GM19452 (cell line): Measurements from ENCODE around the gene ANKRD55.
"Not testable (repeated sequence)": the region's sequence is repeated elsewhere in the genome, so short reads cannot be mapped to it uniquely, and the experiment has no call there.

ENCODE experiments used
- ATAC-seq: cut with Tn5 transposase; IDR thresholded peaks from one replicate; pipeline ENCODE4 v1.9.1; 2021; ENCODE audit not compliant: unreplicated experiment

ANKRD55 gene

DNA sequence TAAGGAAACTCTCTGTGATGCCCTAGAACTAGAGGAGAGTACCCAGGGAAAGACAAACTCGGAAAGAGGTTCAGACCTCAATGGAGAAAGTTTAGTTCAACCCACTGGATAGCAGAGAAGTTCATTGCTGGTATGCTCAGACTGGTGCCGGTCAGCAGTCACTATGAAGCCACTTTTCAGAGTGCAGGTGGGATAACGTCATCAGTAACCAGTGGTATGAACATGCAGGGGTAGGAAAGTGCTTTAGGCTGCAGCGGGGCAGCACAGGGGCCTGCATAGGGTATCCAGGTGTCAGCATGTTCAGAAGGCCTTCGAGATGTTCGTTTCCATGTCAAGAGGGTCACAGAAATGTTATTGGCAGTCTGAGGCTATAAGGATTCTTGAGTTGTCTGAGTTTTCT lies 20.8 kb upstream of the ANKRD55 start:
- no peak for ATAC-seq

DNA sequence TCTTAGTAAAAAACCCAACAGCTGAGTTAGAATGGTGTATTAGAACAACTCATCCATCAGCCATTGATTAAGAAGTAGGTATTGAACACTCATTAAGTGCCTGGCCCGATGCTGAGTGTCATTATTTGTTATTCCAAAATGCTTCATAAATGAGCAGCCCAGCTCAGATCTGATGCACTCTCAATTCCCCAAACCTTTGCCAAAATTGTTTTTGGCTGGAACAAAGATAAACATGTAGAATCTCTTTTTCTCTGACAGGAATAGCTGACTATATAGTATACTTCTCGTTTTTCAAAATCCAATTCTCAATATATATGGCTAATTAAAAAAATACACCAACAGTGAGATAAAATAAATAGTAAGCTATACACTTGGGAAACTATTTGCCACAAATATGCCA lies 20.0 kb upstream of the ANKRD55 start:
- no peak for ATAC-seq

DNA sequence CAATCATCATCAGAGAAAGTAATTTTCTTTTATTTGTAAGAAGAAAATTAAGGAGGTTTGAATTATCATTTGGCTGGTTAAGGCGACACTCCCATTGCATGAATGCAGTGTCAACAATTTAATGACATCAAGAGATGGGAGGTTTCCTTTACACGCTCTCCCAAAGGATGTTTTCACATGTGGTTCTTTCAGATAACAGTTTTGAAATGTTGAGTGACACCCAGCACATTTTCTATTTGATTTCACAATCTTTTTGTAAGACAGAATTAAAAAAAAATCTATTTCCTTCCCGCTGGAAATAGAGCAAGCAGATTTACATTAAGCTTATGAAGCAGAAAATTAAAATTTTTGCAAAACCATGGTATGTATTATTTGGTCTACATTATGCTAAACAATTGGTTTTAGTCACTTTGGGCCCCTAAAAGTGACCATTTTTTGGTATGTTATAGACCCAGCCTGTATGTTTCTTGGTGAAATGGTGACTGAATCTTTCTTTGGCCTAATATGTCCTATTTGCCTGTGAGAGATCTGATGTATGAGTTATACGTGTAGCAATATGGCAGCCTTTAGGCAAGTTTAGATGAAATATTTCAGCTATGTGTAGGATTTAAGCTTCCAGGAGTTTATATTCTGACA lies 18.9 kb upstream of the ANKRD55 start:
- no peak for ATAC-seq

DNA sequence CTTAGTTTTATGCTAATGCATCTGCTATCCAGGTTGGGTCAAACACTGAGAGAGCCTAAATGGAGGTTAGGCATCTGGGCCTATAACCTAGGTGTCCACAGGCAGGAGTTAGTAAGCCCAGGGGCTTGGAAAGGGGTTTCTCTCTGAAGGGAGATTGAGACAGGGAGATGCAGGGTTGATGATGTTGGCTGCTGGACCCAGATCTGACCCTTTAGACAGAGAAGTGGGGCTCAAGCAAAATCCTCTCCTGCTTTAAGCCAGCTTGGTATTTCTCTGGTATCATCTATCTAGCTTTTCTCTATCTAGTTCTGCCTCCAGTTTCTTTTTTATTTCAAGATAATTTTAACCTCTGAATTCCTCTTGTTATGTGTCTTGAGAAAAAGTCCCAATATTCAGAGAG lies 18.3 kb upstream of the ANKRD55 start:
- no peak for ATAC-seq

GRCh38 chr5:56250011-56250410 lies 16.9 kb upstream of the ANKRD55 start:
- no peak for ATAC-seq

DNA sequence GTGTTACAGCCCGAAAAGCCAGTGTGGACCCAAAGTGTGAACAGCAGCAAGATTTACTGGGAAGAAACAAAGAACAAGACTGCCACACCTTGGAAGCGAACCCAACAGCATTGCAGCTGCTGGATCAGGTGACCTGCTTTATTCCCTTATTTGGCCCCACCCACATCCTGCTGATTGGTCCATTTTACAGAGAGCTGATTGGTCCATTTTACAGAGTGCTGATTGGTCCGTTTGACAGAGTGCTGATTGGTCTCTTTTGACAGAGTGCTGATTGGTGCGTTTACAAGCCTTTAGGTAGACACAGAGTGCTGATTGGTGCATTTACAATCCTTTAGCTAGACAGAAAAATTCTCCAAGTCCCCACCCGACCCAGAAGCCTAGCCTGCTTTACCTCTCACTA lies 16.0 kb upstream of the ANKRD55 start:
- not testable (repeated sequence) for ATAC-seq

GRCh38 chr5:56247592-56247991 lies 14.5 kb upstream of the ANKRD55 start:
- no peak for ATAC-seq

- no peak for ATAC-seq
Observed at GRCh38 chr5:56246769-56247168, 13.6 kb upstream of the ANKRD55 start.

DNA sequence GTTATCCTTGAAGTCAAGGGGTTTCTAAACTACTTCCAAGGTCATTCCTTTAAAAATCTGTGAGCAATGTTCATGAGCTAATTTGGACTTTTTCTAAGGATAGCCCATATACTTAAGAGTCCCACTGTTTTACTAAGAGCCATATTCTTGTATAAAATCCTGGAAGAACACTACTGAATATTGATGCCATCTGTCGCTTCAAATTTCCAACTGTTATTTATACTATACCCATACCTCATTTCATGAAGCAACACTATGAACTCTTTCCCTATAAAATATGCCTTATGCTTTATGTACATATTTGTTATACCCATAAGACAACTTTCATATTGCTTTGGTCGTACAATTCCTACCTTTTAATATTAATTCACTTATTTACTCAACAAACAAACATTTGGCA lies 12.4 kb upstream of the ANKRD55 start:
- ATAC-seq = no peak

- ATAC-seq = no peak
Observed at GRCh38 chr5:56244627-56245026, 11.5 kb upstream of the ANKRD55 start.

GRCh38 chr5:56242271-56242670 lies 9.1 kb upstream of the ANKRD55 start:
- ATAC-seq = not testable (repeated sequence)

DNA sequence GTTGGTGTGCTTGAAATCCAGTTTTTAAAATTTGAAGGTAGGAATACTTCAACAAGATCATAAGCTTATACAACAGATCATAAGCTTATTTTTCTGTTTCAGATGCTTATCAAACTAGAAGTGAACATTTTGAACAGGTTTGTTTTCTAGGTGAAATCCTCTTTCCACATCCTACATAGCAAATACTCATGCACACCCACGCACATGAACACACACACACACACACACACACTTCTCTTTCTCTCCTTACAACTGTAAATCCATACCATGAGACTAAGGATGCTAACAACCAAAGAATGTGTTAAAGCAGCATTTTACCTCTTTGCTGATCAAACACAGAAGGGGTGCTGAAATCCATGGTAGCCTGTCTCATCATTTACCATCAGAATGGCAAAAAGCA lies 592 bp downstream of the ANKRD55 start:
- ATAC-seq = no peak

- ATAC-seq = no peak
Observed at GRCh38 chr5:56230576-56230975, 2.6 kb downstream of the ANKRD55 start.

GRCh38 chr5:56229111-56229510 lies 4.0 kb downstream of the ANKRD55 start:
- no peak for ATAC-seq

- ATAC-seq = no peak
Observed at GRCh38 chr5:56228631-56229030, 4.5 kb downstream of the ANKRD55 start.

DNA sequence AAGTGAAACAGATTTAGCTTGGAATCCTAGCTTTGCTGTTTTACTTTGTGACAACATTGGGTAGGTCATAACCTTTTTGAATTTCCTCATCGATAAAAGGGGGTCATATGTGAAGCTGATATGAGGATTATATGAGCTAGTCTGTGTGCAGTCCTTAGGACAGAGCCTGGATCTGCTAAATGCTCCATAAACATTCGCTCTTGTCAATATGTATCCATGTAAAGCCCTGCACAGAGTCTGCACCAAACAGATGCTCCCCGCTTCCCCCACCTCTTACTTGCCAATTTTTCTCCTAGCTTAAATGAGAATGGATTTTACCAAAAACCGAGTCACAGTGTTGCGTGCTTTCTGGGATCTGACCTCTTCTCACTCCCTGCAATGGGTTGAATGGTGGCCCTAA lies 5.4 kb downstream of the ANKRD55 start:
- no peak for ATAC-seq

GRCh38 chr5:56223298-56223697 lies 9.8 kb downstream of the ANKRD55 start:
- not testable (repeated sequence) for ATAC-seq

- not testable (repeated sequence) for ATAC-seq
Observed at GRCh38 chr5:56221601-56222000, 11.5 kb downstream of the ANKRD55 start.

DNA sequence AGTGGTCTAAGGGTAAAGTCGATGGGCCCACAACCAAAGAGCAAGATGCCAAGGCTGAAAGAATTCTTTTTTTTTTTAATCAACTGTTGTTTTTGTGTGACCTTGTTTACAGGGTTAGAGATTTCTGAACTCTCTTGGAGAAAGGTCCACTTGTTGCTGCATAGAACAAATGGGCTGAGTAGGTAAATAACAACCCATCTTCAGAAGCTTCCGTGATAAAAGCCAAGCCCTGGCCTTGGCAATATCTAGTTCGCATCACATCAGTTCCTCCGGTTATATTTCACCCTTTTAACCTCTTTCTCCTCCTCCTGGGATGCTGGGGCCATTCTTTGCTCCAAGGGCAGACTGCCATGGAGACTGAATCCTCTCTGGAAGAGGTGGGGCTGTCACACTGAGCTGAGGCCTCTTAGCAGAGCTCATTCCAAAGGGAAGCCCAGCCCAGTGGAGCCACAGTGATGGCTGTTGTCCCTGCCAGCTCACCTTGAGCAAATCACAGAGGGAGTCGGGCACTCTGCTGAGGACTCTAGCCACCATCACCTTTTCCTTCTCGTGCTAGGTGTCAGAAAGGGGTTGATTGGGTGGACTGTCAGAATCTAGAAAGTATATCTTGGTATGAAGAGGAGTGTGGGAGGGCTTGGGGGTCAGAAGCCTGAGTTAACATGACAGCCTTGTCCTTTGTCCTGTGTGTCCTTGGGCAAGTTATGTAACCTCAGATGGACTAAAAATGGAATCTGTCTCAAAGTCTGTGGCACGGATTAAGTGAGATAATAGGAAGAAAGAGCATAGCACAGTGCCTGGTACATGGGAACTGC lies 17.9 kb downstream of the ANKRD55 start:
- ATAC-seq = no peak

DNA sequence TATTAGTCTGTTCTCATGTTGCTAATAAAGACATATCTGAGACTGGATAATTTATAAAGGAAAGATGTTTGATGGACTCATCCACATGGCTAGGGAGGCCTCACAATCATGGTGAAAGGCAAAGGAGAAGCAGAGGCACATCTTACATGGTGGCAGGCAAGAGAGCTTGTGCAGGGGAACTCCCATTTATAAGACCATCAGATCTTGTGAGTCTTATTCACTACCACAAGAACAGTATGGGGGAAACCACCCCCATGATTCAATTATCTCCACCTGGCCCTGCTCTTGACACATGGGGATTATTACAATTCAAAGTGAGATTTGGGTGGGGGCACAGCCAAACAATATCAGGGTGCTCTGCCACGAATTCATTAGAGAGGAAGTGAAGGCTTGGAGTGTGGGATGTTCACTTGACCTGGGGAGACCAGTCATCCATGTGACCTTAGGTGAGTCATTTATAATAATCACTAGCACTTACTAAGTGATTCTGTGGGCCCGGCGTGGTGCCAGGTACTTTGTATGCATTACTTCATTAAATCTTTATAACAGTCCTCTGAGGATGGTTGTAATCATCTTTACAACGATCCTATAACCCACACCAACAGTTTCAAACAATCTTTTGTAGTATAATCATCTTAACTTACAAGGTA lies 19.1 kb downstream of the ANKRD55 start:
- ATAC-seq = not testable (repeated sequence)

DNA sequence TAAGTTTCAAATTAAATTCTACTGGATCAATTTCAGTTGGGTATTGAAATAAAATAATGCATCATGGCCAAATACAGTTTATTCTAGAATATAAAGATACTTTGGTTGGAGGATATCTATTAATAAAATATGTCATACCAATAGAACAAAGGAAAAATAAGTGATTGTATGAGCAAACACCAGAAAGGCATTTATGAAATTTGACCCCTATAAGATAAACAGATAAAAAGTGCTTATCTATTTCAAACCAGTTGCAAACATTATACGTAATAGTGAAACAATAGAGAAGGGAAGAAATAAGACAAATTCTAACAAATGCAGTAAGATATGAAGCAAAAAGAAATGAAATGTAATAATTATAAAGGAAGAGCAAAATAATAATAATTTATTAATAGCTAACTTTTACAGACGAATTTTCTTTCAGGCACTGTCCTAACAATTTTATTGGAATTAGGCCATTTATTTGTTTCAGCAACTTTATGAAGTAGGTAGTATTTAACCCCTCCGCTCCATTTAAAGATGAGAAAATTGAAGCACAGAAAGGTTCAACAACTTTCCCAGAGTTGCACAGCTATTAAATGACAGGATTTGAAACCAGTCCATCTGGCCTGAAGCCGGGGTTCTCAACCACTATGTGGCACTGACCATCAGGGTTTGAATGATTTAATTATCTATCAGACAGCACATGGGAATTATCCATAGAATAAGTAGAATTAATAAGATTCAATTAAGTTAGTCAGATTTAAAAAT lies 20.8 kb downstream of the ANKRD55 start:
- no peak for ATAC-seq
